ENCODE data around the gene PNMA6E. TPM values are rescaled to one million over a fixed set of nuclear protein-coding genes. Genes with fewer than 3 reads are reported as not detected.
A peak's percentile ranks its signal among the peaks of the same experiment; 100 is the strongest.
"Not testable (repeated sequence)": the region's sequence is repeated elsewhere in the genome, so short reads cannot be mapped to it uniquely, and the experiment has no call there.

The PNMA6E gene
- total RNA-seq, 2 experiments from 2014 or later = not detected

DNA sequence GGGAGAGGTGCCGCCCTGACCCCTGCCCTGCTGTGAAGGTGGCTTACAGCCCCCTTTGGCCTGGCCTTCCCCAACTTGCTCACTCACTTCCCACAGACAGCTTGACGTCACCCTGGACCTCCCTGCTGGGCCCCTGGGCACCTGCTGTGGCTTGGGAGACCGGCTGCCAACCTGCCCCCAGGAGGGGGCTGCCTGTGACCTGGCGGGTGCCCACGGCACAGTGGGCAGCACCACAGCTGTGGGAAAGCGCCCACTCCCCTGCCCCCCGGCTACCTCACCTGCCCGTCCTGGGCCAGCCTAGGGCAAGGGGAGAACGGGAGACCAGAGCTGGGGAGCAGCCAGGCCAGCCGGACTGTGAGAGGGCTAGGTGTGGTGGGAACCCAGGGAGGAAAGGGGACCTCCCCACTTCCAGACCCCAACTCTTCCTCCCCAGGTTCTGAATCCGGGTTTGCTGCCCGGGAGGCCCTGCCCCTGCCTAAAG lies 7.8 kb upstream of the PNMA6E start:
- Mint-ChIP-seq H3K27ac (no peak overlapping the region), H3K36me3 (no peaks in the 10 kb centered on the region), H3K27me3 (peaks cover 8% of the 10 kb centered on the region), H3K4me3 (no peak overlapping the region), H3K9me3 (ENCODE audit: low read depth) (no peaks in the 10 kb centered on the region), H3K4me1 (peaks cover 20% of the 10 kb centered on the region)
- no peak for DNase-seq
- CTCF ChIA-PET = interaction anchor here (1.2 kb wide), 1 partner anchor 10 kb away, joined by 3 read pairs; no protein-coding TSS in a partner anchor
- no peak for ATAC-seq

DNA sequence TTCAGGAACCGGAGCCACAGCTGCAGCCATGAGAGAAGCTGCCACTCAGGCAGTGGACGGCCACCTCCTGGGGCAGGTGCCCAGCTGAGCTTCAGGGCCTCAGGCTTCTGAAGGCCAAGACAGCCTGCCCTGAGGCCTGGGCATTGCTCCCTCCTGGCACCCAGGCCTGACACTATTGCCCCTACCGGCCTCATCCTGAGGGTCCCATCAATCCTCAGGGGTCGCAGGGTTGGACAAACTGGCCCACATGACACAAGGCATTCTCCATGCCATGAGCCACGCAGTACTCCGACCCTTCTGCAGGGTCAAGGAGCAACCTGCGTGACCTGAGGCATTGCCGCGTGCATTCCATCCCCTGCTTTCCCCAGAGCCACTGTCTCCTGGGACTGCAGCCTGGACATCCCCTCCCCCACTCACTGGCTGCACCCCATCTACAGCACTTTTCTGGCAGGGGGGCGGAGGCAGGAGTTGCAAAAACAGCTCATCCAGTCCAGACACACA lies 7.1 kb upstream of the PNMA6E start:
- no peak for DNase-seq
- ATAC-seq = no peak
- Mint-ChIP-seq H3K4me1 (peaks cover 22% of the 10 kb centered on the region), H3K27ac (no peak overlapping the region), H3K27me3 (peaks cover 11% of the 10 kb centered on the region), H3K36me3 (no peaks in the 10 kb centered on the region), H3K9me3 (ENCODE audit: low read depth) (no peaks in the 10 kb centered on the region), H3K4me3 (no peak overlapping the region)
- CTCF ChIA-PET = interaction anchor here (1.2 kb wide), 1 partner anchor 9 kb away, joined by 3 read pairs; no protein-coding TSS in a partner anchor

- H3K27ac Mint-ChIP-seq = no peak overlapping the region
- H3K9me3 Mint-ChIP-seq (ENCODE audit: low read depth) = no peaks in the 10 kb centered on the region
- H3K27me3 Mint-ChIP-seq = peaks cover 15% of the 10 kb centered on the region
- ATAC-seq = no peak
- no peak for DNase-seq
- no peaks in the 10 kb centered on the region for H3K36me3 Mint-ChIP-seq
- CTCF ChIA-PET = interaction anchor here (1.2 kb wide), 1 partner anchor 9 kb away, joined by 3 read pairs; no protein-coding TSS in a partner anchor
- H3K4me3 Mint-ChIP-seq = no peak overlapping the region
- peaks cover 24% of the 10 kb centered on the region for H3K4me1 Mint-ChIP-seq
Observed at GRCh38 chrX:153407736-153408135, 6.6 kb upstream of the PNMA6E start.

DNA sequence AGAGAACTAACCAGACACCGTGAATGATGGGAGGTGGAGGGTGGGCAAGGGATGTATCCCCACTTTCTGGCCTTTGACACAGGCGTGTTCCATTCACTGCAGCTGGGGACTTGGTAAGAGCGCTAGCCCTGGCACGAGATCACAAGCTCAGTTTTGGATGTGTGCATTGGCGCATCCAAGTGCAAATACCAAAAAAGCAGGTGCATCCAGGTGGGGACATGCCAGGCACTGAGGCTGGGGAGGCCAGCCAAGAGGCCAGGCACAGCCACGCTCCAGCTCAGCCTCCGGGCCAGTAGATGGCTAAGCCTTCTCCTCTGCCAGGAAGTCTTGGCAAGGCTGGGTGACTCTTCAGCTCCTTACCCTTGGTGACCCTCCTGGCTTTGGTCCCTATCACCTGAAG lies 5.8 kb upstream of the PNMA6E start:
- no peak for DNase-seq
- CTCF ChIA-PET = no interaction called here
- peaks cover 13% of the 10 kb centered on the region for H3K27me3 Mint-ChIP-seq
- H3K4me3 Mint-ChIP-seq = no peak overlapping the region
- no peak overlapping the region for H3K27ac Mint-ChIP-seq
- H3K9me3 Mint-ChIP-seq (ENCODE audit: low read depth) = no peaks in the 10 kb centered on the region
- no peaks in the 10 kb centered on the region for H3K36me3 Mint-ChIP-seq
- no peak for ATAC-seq
- peaks cover 20% of the 10 kb centered on the region for H3K4me1 Mint-ChIP-seq

GRCh38 chrX:153406011-153406410 lies 4.9 kb upstream of the PNMA6E start:
- DNase-seq (no peak), ATAC-seq (no peak)
- no peaks in the 10 kb centered on the region for H3K36me3 Mint-ChIP-seq
- H3K4me3 Mint-ChIP-seq = no peak overlapping the region
- no peaks in the 10 kb centered on the region for H3K9me3 Mint-ChIP-seq (ENCODE audit: low read depth)
- H3K4me1 Mint-ChIP-seq = peaks cover 18% of the 10 kb centered on the region
- peaks cover 11% of the 10 kb centered on the region for H3K27me3 Mint-ChIP-seq
- CTCF ChIA-PET = no interaction called here
- no peak overlapping the region for H3K27ac Mint-ChIP-seq

GRCh38 chrX:153405426-153405825 lies 4.3 kb upstream of the PNMA6E start:
- no peak for DNase-seq
- Mint-ChIP-seq H3K4me1 (peaks cover 16% of the 10 kb centered on the region), H3K36me3 (no peaks in the 10 kb centered on the region), H3K27ac (no peak overlapping the region), H3K4me3 (no peak overlapping the region), H3K27me3 (peaks cover 7% of the 10 kb centered on the region), H3K9me3 (ENCODE audit: low read depth) (no peaks in the 10 kb centered on the region)
- no peak for ATAC-seq
- CTCF ChIA-PET = no interaction called here

DNA sequence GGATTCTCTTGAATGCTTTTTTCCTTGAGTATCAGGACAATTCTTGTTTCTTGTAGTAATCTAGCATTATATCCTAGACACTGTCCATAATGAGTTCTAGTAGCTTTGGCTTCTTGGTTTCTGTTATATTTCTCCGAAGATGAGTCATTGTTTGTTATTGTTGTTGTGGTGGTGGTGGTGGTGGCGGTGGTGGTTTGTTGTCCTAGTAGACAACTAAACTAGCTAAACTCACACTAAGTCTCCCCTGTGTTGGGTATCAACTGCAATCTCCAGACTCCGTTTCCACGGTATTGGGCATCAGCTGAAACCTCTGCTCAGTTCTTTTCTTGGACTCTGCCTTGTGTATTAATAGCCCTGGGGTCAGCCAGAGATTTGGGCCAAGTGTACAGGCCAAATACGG lies 3.2 kb upstream of the PNMA6E start:
- CTCF ChIA-PET; H3K36me3 Mint-ChIP-seq; H3K27me3 Mint-ChIP-seq; H3K27ac Mint-ChIP-seq; H3K9me3 Mint-ChIP-seq (ENCODE audit: low read depth); H3K4me3 Mint-ChIP-seq: not testable (repeated sequence)
- DNase-seq (peak; percentile 75), ATAC-seq (peak; percentile 46)
- peaks cover 21% of the 10 kb centered on the region for H3K4me1 Mint-ChIP-seq

DNA sequence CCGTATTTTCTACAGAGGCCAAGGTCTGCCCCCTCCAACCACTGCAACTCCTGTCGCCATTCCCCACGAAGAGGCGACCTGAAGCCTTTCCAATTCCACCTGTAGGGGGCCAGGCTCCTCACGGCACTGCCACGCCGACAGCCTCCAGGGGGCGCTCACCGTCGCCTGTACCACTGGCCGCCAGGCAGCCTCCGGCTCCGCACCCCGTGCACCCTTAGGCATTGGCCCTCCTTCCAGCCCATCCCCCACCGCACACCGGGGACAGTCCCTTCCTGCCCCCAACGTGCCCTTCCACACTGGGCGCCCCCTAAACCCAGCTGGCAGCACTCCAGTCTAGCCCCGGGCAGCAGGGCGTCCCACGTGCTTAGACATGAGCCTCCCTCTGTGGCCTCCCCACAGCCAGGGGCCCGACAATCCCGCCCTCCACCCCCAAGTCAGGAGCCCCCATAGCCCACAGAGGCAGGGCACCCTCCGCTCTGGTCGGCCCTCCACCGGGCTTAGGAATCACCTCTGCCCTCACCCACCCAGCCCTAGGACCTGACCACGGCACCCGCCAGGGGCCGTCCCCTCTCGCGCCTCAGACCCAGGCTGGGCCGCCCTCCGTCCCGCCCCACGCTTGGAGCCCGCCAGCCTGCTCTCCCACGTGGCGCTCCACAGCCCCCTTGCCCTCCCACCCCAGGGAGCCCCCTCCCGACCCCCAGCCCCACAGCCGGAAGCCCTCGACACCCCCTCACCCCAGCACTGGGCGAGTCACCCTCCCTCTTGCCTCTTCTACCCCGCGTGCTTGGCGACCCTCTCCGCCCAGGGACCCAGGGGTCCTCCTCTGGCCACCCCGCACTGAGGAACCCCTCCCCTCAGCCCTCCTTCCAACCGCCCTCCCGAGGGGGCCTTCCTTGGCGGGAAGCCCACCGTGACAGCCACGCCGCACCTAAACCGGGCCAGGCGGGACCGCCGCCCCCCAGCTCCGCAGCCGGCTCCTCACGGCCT lies 711 bp downstream of the PNMA6E start:
- Mint-ChIP-seq H3K36me3 (no peaks in the 10 kb centered on the region), H3K4me1 (peaks cover 31% of the 10 kb centered on the region), H3K27me3 (peaks cover 7% of the 10 kb centered on the region), H3K27ac (no peak overlapping the region), H3K4me3 (no peak overlapping the region), H3K9me3 (ENCODE audit: low read depth) (no peaks in the 10 kb centered on the region)
- ATAC-seq (peak; percentile 78), DNase-seq (peak; percentile 73)
- CTCF ChIA-PET = interaction anchor here (0.8 to 2.2 kb wide), 2 partner anchors 38 to 74 kb away, joined by 3 to 7 read pairs; no protein-coding TSS in a partner anchor

DNA sequence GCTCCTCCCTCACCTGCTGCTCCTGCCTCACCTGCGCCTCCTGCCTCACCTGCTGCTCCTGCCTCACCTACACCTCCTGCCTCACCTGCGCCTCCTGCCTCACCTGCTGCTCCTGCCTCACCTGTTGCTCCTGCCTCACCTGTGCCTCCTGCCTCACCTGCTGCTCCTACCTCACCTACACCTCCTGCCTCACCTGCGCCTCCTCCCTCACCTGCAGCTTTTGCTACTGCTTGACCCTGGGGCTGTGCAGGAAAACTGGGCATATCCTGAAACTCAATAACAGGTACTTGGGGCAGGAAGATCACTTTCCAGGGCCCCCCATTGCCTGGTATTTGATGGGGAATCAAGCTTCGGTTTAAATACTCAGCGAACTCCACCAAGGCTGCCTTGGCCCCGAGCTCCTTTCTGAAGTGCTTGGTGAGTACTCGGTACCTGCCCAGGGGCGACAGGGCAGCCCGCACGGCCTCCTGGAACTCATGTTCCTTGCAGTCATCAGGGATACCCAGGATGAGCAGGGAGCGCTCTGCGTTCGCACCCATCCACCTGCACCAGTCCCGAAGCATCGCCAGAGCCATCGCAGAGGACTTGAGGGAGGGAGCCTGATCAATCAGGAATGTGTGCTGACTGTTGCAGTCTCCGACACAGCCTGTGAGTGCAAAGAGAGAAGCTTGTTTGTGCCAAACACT lies 2.7 kb downstream of the PNMA6E start:
- H3K36me3 Mint-ChIP-seq = no peaks in the 10 kb centered on the region
- no peak overlapping the region for H3K4me3 Mint-ChIP-seq
- peaks cover 6% of the 10 kb centered on the region for H3K27me3 Mint-ChIP-seq
- CTCF ChIA-PET = interaction anchor here (1.2 to 2.2 kb wide), 3 partner anchors 9 to 55 kb away, joined by 3 to 7 read pairs (median 4); no protein-coding TSS in a partner anchor
- no peak for DNase-seq
- no peak for ATAC-seq
- peaks cover 30% of the 10 kb centered on the region for H3K4me1 Mint-ChIP-seq
- no peaks in the 10 kb centered on the region for H3K9me3 Mint-ChIP-seq (ENCODE audit: low read depth)
- no peak overlapping the region for H3K27ac Mint-ChIP-seq

GRCh38 chrX:153397256-153397960 lies 3.7 kb downstream of the PNMA6E start:
- Mint-ChIP-seq H3K9me3 (ENCODE audit: low read depth) (no peaks in the 10 kb centered on the region), H3K4me1 (peaks cover 27% of the 10 kb centered on the region), H3K36me3 (no peaks in the 10 kb centered on the region), H3K27ac (no peak overlapping the region), H3K27me3 (no peaks in the 10 kb centered on the region), H3K4me3 (no peak overlapping the region)
- CTCF ChIA-PET = no interaction called here
- ATAC-seq (no peak), DNase-seq (no peak)

DNA sequence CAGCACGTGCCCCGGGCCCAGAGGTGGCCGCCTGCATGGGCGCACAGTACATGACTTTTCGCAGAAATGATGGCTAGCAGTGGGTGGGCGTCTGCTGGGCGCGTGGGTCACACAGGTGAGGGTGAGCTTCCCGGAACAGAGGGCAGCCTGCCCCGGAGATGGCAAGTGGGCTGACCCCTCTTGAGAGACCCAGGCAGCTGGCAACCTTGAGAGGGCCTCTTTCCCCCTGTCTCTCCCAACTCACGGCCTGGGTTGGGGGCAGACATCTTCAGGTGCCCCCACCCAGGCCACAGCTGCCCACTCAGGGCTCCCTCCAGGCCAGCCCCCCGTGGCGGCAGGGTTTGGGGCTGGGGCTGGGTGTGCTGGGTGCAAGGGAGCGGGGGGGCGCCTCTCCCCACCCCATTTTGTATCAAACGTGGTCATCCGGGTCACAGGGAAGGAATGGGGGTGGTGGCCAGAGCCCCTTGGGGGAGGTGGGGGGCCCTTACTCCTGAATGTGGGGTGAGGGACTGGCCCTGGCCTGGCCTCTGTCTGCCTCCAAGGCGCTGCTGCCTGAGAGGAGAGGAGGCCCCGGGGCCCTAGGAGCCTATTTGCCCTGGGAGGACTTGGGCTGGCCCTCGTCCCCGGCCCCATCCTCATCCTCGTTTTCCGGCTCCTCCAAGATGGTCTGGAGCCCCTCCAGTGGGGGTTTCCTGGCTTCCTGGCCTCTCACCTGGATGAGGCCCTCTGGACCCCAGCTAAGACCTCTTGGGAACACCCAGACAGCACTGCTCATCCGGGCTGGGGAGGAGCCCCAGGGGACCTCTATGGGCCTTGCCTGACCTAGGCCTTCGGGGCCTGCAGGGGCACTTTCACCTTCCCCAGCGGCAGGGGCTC lies 4.6 kb downstream of the PNMA6E start:
- no peak overlapping the region for H3K27ac Mint-ChIP-seq
- peaks cover 27% of the 10 kb centered on the region for H3K4me1 Mint-ChIP-seq
- CTCF ChIA-PET = no interaction called here
- H3K36me3 Mint-ChIP-seq = no peaks in the 10 kb centered on the region
- ATAC-seq (no peak), DNase-seq (no peak)
- no peaks in the 10 kb centered on the region for H3K27me3 Mint-ChIP-seq
- no peaks in the 10 kb centered on the region for H3K9me3 Mint-ChIP-seq (ENCODE audit: low read depth)
- H3K4me3 Mint-ChIP-seq = no peak overlapping the region

DNA sequence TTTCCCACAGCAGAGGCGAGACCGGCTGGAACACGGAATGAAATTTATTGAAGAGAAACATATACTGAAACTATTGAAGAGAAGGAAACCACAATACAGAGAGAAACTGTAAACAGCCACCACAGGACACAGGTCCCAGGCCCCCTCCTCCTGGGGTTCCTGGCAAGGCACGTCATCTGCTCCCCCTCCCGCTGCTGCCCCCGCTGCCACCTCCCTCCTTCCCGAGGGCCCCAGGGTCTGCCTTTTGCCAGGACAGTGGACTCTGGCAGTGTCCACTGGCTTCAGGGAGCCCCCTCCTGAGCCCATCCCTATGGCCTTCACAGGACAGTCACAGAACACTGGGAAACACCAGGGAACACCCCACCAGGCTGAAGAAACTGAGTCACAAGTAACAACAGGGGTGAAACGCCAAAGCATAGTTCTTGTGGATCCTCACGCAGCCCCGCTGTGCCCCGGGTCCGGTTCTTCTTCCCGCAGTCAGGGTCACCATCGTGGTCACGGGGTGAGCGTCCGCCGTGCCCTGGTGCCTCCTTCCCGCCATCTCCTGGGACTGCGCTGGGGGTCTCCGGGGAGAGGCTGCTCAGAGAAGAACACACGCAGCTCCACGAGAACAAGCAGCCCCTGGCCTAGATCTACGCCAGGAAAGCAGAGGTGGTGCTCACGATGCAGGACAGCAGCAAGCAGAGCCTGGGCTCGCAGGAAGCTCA lies 5.4 kb downstream of the PNMA6E start:
- no peaks in the 10 kb centered on the region for H3K9me3 Mint-ChIP-seq (ENCODE audit: low read depth)
- H3K4me3 Mint-ChIP-seq = no peak overlapping the region
- CTCF ChIA-PET = no interaction called here
- no peaks in the 10 kb centered on the region for H3K27me3 Mint-ChIP-seq
- H3K4me1 Mint-ChIP-seq = peaks cover 27% of the 10 kb centered on the region
- peak; percentile 27 for ATAC-seq
- peak overlapping the region; percentile 24 for H3K27ac Mint-ChIP-seq
- DNase-seq = peak; percentile 42
- no peaks in the 10 kb centered on the region for H3K36me3 Mint-ChIP-seq
